Skeletal muscle satellite cell (primary cell): ENCODE data around the gene SLC2A5. TPM values are rescaled to one million over a fixed set of nuclear protein-coding genes. Genes with fewer than 3 reads are reported as not detected.

ENCODE experiments used
- H3K27me3 ChIP-seq: 2 replicates; pipeline ENCODE4 v1.7.0; 2013; ENCODE audit warnings: low read length; ENCODE audit not compliant: control insufficient read depth, insufficient read depth
- H3K36me3 ChIP-seq: 2 replicates; pipeline ENCODE4 v1.7.0; 2013; ENCODE audit warnings: mild to moderate bottlenecking, control low read depth, low read length; ENCODE audit not compliant: insufficient read depth
- H3K4me1 ChIP-seq: 2 replicates; pipeline ENCODE4 v1.7.0; 2013; ENCODE audit warnings: low read length; ENCODE audit not compliant: control insufficient read depth, insufficient read depth
- H3K4me2 ChIP-seq: 2 replicates; pipeline ENCODE4 v1.7.0; 2013; ENCODE audit warnings: mild to moderate bottlenecking, low read length
- H3K4me3 ChIP-seq: 2 replicates; pipeline ENCODE4 v1.7.0; 2013; ENCODE audit warnings: low read length
- H3K9ac ChIP-seq: 2 replicates; pipeline ENCODE4 v1.7.0; 2013; ENCODE audit warnings: mild to moderate bottlenecking, low read depth, low read length, moderate library complexity
- H3K9me3 ChIP-seq: replicated peaks from 2 replicates; pipeline ENCODE4 v1.7.0; 2013; ENCODE audit warnings: mild to moderate bottlenecking, control low read depth, low read length
- total RNA-seq: library from RNA; depleted of rRNA; stranded (reverse); fragments of >200 nt; gene quantifications from 2 replicates; pipeline ENCODE4 v1.2.3, GENCODE V29; 2012; rRNA removed

Gene SLC2A5
- 1.5 and 3.9 TPM in 2 replicates for total RNA-seq

DNA sequence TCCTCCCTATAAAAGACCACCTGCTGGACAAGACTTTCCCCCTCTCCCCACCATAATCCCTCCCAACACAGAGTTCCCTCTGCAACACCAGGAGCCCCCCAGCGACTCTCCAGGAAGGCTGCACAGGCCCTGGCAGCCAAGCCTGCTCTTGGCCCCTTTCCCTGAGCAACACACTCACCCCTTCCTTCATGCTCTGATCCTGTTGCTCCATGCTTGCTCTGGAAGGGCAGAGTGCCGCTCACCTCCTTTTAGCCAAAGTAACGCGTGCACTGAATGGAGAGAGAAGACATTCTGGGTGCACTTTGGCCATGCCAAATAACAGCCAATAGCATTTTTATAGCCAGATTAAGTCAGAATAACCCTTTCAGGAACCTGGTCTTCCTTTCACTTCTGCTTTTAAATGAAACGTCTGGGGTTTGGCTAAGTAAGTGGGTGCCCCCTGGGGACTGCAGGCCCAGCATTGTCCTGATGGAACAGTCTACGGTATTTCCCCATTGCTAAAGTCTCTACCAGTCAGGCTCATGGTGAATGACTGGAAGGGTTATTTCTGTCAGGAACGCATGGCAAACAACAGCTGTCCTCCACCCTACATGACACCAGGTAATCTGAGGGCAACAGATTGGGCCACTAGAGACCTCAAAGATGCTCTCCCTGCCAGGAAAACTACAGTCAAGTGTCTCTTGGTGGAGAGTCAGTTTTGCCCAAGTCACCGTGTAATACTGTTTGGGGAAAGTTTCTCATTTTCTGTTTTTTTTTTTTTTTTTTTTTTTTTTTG lies at the start of gene SLC2A5:
Gene SLC2A5 (minus strand): TSS at position 310 of the 775 bp plus-strand sequence. CDS start 99 bp downstream, at position 211.
- no peak within 1 kb of the TSS for H3K9ac ChIP-seq
- no peaks in the 10 kb centered on the region for H3K9me3 ChIP-seq
- no peak within 1 kb of the TSS for H3K4me3 ChIP-seq
- no peak within 1 kb of the TSS for H3K4me2 ChIP-seq
- peaks cover 9% of the 10 kb centered on the region for H3K27me3 ChIP-seq
- peaks cover 29% of the 10 kb centered on the region for H3K4me1 ChIP-seq
- no peaks in the 10 kb centered on the region for H3K36me3 ChIP-seq

- Histone ChIP-seq H3K4me2 (no peak overlapping the region), H3K9me3 (no peaks in the 10 kb centered on the region), H3K36me3 (no peaks in the 10 kb centered on the region), H3K4me1 (no peaks in the 10 kb centered on the region), H3K4me3 (no peak overlapping the region), H3K27me3 (no peaks in the 10 kb centered on the region), H3K9ac (no peak overlapping the region)
These were observed 48.8 kb upstream of the SLC2A5 start for GRCh38 chr1:9118186-9118585.

GRCh38 chr1:9115351-9116205 lies 46.1 kb upstream of the SLC2A5 start:
- Histone ChIP-seq H3K27me3 (no peaks in the 10 kb centered on the region), H3K4me1 (no peaks in the 10 kb centered on the region), H3K4me3 (no peak overlapping the region), H3K4me2 (no peak overlapping the region), H3K9ac (no peak overlapping the region), H3K36me3 (no peaks in the 10 kb centered on the region), H3K9me3 (no peaks in the 10 kb centered on the region)

DNA sequence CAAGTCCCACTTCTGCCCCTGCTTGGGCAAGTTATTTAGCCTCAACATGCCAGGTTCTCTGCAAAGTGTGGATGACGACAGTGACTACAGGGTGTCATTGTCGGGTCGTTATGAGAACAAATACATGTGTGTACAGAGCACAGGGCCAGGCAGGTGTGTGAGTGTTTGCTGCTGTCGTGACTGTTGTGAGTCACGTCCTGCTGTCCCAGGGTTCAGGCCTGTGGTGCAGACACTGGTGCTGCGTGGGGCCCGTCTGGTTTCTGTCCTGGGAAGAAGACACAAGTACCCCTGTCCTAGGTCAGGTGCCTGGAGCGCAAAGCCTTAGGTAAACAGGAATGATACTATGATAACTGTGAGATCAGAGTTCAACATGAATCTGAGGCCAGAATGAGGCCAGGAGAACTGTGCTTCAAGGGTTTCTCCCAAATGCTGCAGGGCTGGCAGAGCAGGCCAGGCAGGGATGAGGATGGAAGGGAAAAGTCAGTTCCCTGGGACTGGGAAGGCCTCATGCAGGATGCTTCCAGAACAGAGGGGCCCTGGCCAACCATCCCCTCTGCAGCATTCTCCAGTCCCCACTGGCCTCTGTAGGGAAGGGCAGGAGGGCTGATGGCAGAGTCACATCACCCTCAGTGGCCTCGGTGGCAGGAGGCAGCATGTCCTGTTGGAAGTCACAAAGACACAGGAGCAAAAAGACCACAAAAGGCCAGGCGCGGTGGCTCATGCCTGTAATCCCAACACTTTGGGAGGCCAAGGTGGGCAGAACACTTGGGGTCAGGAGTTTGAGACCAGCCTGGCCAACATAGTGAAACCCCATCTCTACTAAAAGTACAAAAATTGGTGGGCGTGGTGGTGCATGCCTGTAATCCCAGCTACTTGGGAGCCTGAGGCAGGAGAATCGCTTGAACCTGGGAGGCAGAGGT lies 43.8 kb upstream of the SLC2A5 start:
- Histone ChIP-seq H3K4me2 (no peak overlapping the region), H3K27me3 (no peaks in the 10 kb centered on the region), H3K9me3 (no peaks in the 10 kb centered on the region), H3K4me3 (no peak overlapping the region), H3K9ac (no peak overlapping the region), H3K36me3 (peaks cover 1% of the 10 kb centered on the region), H3K4me1 (no peaks in the 10 kb centered on the region)

DNA sequence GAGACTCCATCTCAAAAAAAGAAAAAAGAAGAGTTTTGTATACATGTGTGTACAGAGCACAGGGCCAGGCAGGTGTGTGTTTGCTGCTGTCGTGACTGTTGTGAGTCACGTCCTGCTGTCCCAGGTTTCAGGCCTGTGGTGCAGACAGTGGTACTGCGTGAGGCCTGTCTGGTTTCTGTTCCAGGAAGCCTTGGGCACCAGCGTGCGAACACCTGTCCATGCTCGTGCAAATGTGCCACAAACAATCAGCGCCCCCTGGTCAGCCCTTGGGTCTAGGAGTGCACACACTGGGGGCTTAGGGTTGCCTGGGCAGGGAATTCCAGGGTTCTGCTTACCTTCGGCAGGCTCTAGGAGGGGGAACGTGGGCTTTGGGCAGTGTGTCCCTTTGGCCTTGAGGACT lies 42.5 kb upstream of the SLC2A5 start:
- Histone ChIP-seq H3K36me3 (peaks cover 5% of the 10 kb centered on the region), H3K27me3 (no peaks in the 10 kb centered on the region), H3K9me3 (no peaks in the 10 kb centered on the region), H3K4me3 (no peak overlapping the region), H3K4me2 (no peak overlapping the region), H3K9ac (no peak overlapping the region), H3K4me1 (no peaks in the 10 kb centered on the region)

GRCh38 chr1:9111357-9111691 lies 41.9 kb upstream of the SLC2A5 start:
- Histone ChIP-seq H3K9ac (no peak overlapping the region), H3K4me2 (no peak overlapping the region), H3K36me3 (peaks cover 5% of the 10 kb centered on the region), H3K4me1 (no peaks in the 10 kb centered on the region), H3K9me3 (no peaks in the 10 kb centered on the region), H3K4me3 (no peak overlapping the region), H3K27me3 (no peaks in the 10 kb centered on the region)

GRCh38 chr1:9110669-9111356 lies 41.4 kb upstream of the SLC2A5 start:
- H3K4me3 ChIP-seq, result no peak overlapping the region
- no peaks in the 10 kb centered on the region for H3K4me1 ChIP-seq
- H3K27me3 ChIP-seq, result no peaks in the 10 kb centered on the region
- H3K4me2 ChIP-seq, result no peak overlapping the region
- H3K9me3 ChIP-seq, result no peaks in the 10 kb centered on the region
- no peak overlapping the region for H3K9ac ChIP-seq
- H3K36me3 ChIP-seq, result peaks cover 5% of the 10 kb centered on the region

DNA sequence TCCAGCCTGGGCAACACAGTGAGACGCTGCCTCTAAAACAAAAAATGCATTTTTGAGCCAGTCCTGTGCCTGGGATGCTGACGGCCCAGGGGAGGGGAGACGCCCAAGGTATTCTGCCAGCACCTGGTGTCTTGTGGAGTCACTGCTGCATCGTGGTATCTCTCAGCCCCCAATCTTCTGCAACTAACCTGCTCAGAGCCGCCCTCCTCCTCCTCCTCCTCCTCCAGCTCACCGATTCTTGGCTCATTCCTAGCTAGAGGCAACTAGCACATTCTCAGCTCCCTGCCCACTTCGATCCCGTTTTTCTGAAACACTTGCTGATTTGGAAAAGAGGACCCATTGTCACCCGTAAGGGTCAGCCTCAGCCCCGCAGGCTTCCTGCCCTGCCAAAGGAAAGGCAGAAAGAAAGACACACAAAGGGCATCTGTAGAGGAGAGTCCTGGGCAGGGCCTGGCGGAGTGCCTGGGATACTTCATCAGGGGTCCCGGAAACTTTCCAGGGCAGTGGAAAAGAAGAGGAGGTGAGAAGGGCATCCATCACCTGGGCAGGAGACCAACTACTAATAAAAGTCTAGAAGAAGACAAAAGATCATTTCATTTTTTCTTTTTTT lies 38.7 kb upstream of the SLC2A5 start:
- no peaks in the 10 kb centered on the region for H3K27me3 ChIP-seq
- H3K9ac ChIP-seq, result no peak overlapping the region
- H3K4me2 ChIP-seq, result no peak overlapping the region
- no peaks in the 10 kb centered on the region for H3K4me1 ChIP-seq
- peaks cover 17% of the 10 kb centered on the region for H3K36me3 ChIP-seq
- no peaks in the 10 kb centered on the region for H3K9me3 ChIP-seq
- H3K4me3 ChIP-seq, result no peak overlapping the region

- no peak overlapping the region for H3K4me2 ChIP-seq
- H3K4me3 ChIP-seq, result no peak overlapping the region
- no peaks in the 10 kb centered on the region for H3K9me3 ChIP-seq
- H3K9ac ChIP-seq, result no peak overlapping the region
- no peaks in the 10 kb centered on the region for H3K27me3 ChIP-seq
- peaks cover 20% of the 10 kb centered on the region for H3K36me3 ChIP-seq
- H3K4me1 ChIP-seq, result no peaks in the 10 kb centered on the region
These were observed 37.7 kb upstream of the SLC2A5 start for GRCh38 chr1:9107136-9107535.

DNA sequence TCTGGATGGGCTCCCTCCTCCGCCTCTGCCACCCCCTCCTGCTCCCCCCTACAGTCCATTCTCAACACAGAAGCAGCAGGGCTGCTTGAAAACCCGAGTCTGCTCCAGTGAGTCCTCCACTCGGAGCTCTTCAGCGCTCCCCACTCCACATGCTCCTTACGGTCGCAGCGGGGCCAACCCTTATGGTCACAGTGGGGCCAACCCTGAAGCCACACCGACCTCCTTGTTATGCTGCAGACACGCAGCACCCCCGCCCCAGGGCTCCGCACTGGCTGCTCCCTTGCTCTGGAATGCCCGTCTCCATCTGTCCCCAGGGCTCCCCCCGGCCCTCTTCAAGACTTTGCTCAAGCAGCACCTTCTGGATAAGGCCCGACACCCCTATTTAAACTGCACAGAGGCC lies 36.9 kb upstream of the SLC2A5 start:
- Histone ChIP-seq H3K4me2 (no peak overlapping the region), H3K9me3 (no peaks in the 10 kb centered on the region), H3K4me1 (no peaks in the 10 kb centered on the region), H3K4me3 (no peak overlapping the region), H3K36me3 (peaks cover 20% of the 10 kb centered on the region), H3K9ac (no peak overlapping the region), H3K27me3 (no peaks in the 10 kb centered on the region)
